ENCODE results near the gene PPP1R18.

Gene PPP1R18

DNA sequence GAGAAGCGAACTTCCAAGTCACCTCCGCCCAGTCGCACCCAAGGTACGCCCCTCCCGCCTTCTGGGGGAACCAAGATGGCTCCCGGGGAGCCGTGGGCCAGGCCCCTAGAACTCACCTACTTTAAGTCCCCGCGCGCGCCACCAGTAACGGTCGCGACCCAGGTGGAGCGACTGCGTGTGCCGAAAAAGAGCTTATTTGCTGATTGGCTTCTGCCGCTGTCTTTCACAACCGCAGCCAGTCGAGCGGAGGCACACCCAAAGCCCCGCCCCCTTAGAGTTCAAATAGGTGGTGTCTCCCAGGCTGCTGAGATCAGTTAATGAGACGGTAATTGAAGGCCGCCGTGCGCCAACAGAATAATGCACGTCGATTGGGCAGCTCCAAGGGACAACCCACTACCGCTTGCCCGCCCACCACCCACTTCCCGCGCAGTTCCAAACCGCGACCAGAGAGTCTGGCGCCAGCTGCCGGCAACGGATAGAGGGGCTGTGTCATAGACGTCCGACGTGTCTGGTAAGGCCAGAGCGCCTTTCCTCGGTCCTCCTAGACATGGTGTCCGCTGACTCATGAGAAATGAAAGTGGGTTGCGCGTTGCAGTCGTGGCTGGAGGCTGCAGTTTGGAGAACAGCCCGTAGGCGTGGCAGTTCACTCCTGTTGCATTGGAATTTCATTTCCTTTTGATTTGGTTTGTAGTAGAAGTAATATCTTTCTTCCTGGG, 30.8 kb upstream of the PPP1R18 start, which contains the start of gene MDC1:
Gene MDC1, minus strand, starts transcription at position 153 of the 716 bp plus-strand sequence. CDS start 2,106 bp downstream, outside the sequence.
- POLR2A ChIA-PET (ENCODE audit: low non-redundant PET), result interaction anchor here (0.6 to 1.3 kb wide), 4 partner anchors 25 to 334 kb away, joined by 3 to 12 read pairs (median 4); partner anchors contain the start of gene NRM
- TF ChIP-seq, protein P1, sequence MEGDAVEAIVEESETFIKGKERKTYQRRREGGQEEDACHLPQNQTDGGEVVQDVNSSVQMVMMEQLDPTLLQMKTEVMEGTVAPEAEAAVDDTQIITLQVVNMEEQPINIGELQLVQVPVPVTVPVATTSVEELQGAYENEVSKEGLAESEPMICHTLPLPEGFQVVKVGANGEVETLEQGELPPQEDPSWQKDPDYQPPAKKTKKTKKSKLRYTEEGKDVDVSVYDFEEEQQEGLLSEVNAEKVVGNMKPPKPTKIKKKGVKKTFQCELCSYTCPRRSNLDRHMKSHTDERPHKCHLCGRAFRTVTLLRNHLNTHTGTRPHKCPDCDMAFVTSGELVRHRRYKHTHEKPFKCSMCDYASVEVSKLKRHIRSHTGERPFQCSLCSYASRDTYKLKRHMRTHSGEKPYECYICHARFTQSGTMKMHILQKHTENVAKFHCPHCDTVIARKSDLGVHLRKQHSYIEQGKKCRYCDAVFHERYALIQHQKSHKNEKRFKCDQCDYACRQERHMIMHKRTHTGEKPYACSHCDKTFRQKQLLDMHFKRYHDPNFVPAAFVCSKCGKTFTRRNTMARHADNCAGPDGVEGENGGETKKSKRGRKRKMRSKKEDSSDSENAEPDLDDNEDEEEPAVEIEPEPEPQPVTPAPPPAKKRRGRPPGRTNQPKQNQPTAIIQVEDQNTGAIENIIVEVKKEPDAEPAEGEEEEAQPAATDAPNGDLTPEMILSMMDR (conservative IDR thresholded peaks at IDR 0.05; ENCODE audit: low read depth), result no peak
- CTCF ChIA-PET, result interaction anchor here (0.5 to 1.1 kb wide), 8 partner anchors 8 to 511 kb away, joined by 3 to 5 read pairs (median 4); no protein-coding TSS in a partner anchor
- H3K27ac ChIP-seq, result peak within 1 kb of the TSS; percentile 98
- DNase-seq (ENCODE audit: low spot score), result peak; percentile 96

DNA sequence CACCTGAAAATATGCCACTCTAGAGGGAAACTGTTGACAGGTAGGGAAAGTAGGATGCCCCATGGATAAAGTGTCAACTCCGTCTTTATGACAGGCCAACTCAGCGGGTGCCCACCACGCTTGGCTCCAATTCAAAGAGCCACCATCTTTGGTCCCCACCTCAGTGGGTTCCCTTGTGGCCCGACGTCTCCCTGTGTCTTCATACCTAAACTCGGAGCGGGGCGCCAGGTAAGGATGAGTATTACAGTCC, 30.4 kb upstream of the PPP1R18 start:
- POLR2A ChIA-PET (ENCODE audit: low non-redundant PET), result interaction anchor here (0.8 to 1.3 kb wide), 2 partner anchors 24 to 26 kb away, joined by 5 to 12 read pairs; partner anchors contain the start of gene NRM
- TF ChIP-seq, protein P1 (conservative IDR thresholded peaks at IDR 0.05; ENCODE audit: low read depth), result no peak
- no peak for DNase-seq (ENCODE audit: low spot score)

DNA sequence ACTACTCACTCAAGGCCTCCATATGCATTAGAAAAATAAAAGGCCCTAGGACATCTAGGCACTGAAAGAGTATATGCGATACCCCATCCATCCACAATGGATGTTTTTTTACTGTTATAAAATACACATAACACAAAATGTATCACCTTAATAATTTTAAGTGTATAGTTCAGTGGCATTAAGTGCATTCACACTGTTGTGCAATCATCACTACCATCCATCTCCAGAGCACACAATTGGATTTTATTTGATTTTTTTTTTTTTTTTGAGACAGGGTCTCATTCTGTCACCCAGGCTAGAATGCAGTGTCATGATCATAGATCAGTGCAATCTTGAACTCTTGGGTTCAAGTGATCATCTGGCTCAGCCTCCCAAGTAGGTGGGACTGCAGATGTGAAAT, 27.8 kb upstream of the PPP1R18 start:
- POLR2A ChIA-PET (ENCODE audit: low non-redundant PET), result no interaction called here
- CTCF ChIA-PET, result no interaction called here
- H3K27ac ChIP-seq, result no peak overlapping the region
- TF ChIP-seq, protein P1 (conservative IDR thresholded peaks at IDR 0.05; ENCODE audit: low read depth), result no peak
- DNase-seq (ENCODE audit: low spot score), result no peak

More for the DNA sequence above, 30.4 kb upstream of the PPP1R18 start:
- H3K27ac ChIP-seq, result peak overlapping the region; percentile 98
- CTCF ChIA-PET, result interaction anchor here (0.5 to 1.0 kb wide), 7 partner anchors 8 to 512 kb away, joined by 3 to 5 read pairs (median 3); no protein-coding TSS in a partner anchor

DNA sequence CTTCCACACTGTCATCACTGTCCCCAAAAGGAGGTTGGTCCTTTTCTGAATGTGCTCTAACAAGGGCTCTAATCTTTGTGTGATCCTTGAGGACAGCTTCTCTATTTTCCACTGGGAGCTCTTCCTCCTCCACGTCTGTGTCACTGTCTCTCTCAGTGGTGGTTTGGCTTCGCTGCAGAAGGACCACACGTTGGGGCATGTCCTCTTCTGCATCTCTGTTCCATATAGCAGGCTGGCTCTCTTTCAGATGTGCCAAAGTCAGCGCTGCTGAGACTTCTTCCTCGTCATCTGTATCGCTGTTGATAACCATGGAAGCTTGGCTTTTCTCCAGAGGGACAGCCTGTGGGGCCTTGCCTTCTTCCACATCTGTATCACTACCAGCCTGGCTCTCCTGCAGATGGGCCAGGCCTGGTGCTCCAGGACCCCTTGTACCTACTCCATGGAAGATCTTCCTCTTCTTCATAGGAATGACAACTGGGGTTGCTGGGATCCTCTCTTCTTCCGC, 26.0 kb upstream of the PPP1R18 start:
- H3K27ac ChIP-seq, result peak overlapping the region; percentile 31
- ChIA-PET CTCF (interaction anchor here (0.7 kb wide), 1 partner anchor 507 kb away, joined by 4 read pairs; no protein-coding TSS in a partner anchor), POLR2A (ENCODE audit: low non-redundant PET) (interaction anchor here (0.7 kb wide), 1 partner anchor 9 kb away, joined by 3 read pairs; no protein-coding TSS in a partner anchor)
- TF ChIP-seq, protein P1 (conservative IDR thresholded peaks at IDR 0.05; ENCODE audit: low read depth), result no peak
- DNase-seq (ENCODE audit: low spot score), result no peak

DNA sequence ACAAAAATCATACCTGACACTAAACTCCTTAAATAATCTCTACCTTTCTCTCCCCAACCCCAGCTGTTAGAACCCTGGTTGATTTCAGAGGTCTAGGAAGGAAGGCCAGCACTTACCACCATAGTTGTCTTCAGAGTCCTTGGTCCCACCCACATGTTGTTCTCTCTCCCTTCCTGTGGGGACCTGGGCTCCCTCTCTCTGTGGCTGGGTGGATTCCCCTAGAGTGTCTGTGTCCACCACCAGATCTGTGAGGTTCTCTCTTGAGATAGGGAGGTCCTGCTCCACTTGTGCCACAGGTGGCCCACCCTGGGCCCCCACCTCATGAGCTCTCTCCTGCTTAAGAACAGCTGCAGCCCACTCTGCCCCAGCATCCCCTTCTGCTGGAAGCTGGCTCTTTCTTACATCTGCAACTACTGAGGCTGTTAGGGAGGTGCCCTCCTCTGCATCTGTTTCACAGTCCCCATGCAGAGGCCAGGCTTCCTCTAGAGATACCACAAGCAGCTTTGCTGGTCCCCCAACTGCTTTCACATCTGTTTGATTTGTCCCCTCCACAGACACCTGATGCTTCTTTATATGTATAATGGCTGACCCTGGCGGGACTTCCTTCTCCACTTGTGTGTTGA, 25.4 kb upstream of the PPP1R18 start:
- POLR2A ChIA-PET (ENCODE audit: low non-redundant PET), result no interaction called here
- TF ChIP-seq, protein P1 (conservative IDR thresholded peaks at IDR 0.05; ENCODE audit: low read depth), result no peak
- CTCF ChIA-PET, result interaction anchor here (0.7 to 0.8 kb wide), 2 partner anchors 33 to 168 kb away, joined by 4 read pairs; no protein-coding TSS in a partner anchor
- peak overlapping the region; percentile 31 for H3K27ac ChIP-seq
- no peak for DNase-seq (ENCODE audit: low spot score)

DNA sequence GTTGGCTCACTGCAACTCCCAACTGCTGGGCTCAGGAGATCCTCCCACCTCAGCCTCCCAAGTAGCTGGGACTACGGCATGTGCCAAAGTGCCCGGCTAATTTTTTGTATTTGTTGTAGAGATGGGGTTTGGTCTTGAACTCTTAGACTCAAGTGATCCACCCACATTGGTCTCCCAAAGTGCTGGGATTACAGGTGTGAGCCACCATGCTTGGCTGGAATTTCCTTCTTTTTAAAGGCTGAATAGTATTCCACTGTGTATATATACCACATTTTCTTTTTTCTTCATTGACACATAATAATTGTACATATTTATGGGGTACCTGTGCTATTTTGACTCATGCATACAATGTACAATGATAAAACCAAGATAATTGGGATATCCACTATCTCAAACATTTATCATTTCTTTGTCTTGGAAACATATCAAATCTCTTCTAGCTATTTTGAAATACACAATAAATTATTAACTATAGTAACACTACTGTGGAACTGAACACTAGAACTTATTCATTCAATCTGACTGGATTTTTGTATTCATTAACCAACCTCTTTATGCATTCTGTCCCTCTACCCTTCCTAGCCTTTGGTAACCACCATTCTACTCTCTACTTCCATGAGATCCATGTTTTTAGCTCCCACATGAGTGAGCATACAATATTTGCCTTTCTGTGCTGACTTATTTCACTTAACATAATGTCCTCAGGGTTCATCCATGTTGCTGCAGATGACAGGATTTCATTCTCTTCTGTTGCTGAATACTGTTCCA, 22.8 kb upstream of the PPP1R18 start:
- no peak overlapping the region for H3K27ac ChIP-seq
- TF ChIP-seq, protein P1 (conservative IDR thresholded peaks at IDR 0.05; ENCODE audit: low read depth), result no peak
- ChIA-PET CTCF (interaction anchor here (0.6 to 0.7 kb wide), 2 partner anchors 8 to 81 kb away, joined by 3 read pairs; partner anchors contain the start of gene MDC1), POLR2A (ENCODE audit: low non-redundant PET) (no interaction called here)
- DNase-seq (ENCODE audit: low spot score), result no peak

Data from RWPE1 (cell line).